Ishikawa (cell line): ENCODE measurements around the gene AHCYL2.

ENCODE experiments used
- CEBPB ChIP-seq: IDR thresholded peaks from 2 replicates; pipeline ENCODE4 v1.6.1; 2012
- CREB1 ChIP-seq: IDR thresholded peaks from 2 replicates; pipeline ENCODE4 v1.6.1; 2012; ENCODE audit warnings: low read depth
- EGR1 ChIP-seq: IDR thresholded peaks from 2 replicates; pipeline ENCODE4 v1.6.1; 2012
- EP300 ChIP-seq: IDR thresholded peaks from 2 replicates; pipeline ENCODE4 v1.6.1; 2012; ENCODE audit warnings: borderline replicate concordance
- FOXM1 ChIP-seq: IDR thresholded peaks from 2 replicates; pipeline ENCODE4 v1.6.1; 2012; ENCODE audit warnings: low read depth, borderline replicate concordance
- MAX ChIP-seq: IDR thresholded peaks from 2 replicates; pipeline ENCODE4 v1.6.1; 2012
- NFIC ChIP-seq: IDR thresholded peaks from 2 replicates; pipeline ENCODE4 v1.6.1; 2012
- RAD21 ChIP-seq: IDR thresholded peaks from 2 replicates; pipeline ENCODE4 v1.6.1; 2012; ENCODE audit warnings: low read depth
- REST ChIP-seq: IDR thresholded peaks from 2 replicates; pipeline ENCODE4 v1.6.1; 2012; ENCODE audit warnings: low read depth, mild to moderate bottlenecking
- TAF1 ChIP-seq: IDR thresholded peaks from 2 replicates; pipeline ENCODE4 v1.6.1; 2012; ENCODE audit warnings: low read depth, mild to moderate bottlenecking
- TCF12 ChIP-seq: IDR thresholded peaks from 2 replicates; pipeline ENCODE4 v1.6.1; 2012; ENCODE audit warnings: low read depth
- TEAD4 ChIP-seq: IDR thresholded peaks from 2 replicates; pipeline ENCODE4 v1.6.1; 2012
- YY1 ChIP-seq: IDR thresholded peaks from 2 replicates; pipeline ENCODE4 v1.6.1; 2012; ENCODE audit warnings: low read depth
- ZBTB7A ChIP-seq: IDR thresholded peaks from 2 replicates; pipeline ENCODE4 v1.6.1; 2012; ENCODE audit warnings: low read depth
- TF ChIP-seq, protein P1 (sequence below): IDR thresholded peaks from 2 replicates; pipeline ENCODE4 v1.6.1; 2012

The AHCYL2 gene

DNA sequence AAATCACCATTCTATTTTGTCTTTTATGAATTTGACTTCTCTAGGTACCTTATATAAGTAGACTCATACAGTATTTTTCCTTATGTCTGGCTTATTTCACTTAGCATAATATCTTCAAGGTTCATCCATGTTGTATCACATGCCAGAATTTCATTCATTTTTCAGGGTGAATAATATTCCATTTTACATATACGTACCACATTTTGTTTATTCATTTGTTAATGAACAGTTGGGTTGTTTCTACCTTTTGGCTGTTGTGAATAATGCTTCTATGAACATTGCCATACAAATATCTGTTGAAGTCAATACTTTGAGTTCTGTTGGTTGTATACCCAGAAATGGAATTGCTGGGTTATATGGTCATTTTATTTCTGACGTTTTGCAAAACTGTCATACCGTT is 20.7 kb downstream of the AHCYL2 start:
- no peak for TF ChIP-seq FOXM1
- TF ChIP-seq CREB1: no peak
- TF ChIP-seq EGR1: no peak
- no peak for TF ChIP-seq MAX
- TF ChIP-seq EP300: no peak
- no peak for TF ChIP-seq TEAD4
- no peak for TF ChIP-seq REST
- TF ChIP-seq RAD21: no peak
- no peak for TF ChIP-seq CEBPB
- TF ChIP-seq, protein P1, sequence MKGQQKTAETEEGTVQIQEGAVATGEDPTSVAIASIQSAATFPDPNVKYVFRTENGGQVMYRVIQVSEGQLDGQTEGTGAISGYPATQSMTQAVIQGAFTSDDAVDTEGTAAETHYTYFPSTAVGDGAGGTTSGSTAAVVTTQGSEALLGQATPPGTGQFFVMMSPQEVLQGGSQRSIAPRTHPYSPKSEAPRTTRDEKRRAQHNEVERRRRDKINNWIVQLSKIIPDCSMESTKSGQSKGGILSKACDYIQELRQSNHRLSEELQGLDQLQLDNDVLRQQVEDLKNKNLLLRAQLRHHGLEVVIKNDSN: no peak
- TF ChIP-seq TCF12: no peak
- TF ChIP-seq TAF1: no peak
- TF ChIP-seq YY1: no peak

- TF ChIP-seq CEBPB (no peak), REST (no peak), MAX (no peak), YY1 (no peak), RAD21 (no peak), EP300 (no peak), NFIC (no peak), TAF1 (no peak), CREB1 (no peak)
- TF ChIP-seq, protein P1: no peak
Measured at GRCh38 chr7:129247087-129247486, 22.3 kb downstream of the AHCYL2 start.

- no peak for TF ChIP-seq TAF1
- no peak for TF ChIP-seq EGR1
- TF ChIP-seq NFIC: no peak
- no peak for TF ChIP-seq MAX
- no peak for TF ChIP-seq TEAD4
- no peak for TF ChIP-seq EP300
- TF ChIP-seq YY1: no peak
- TF ChIP-seq REST: no peak
- no peak for TF ChIP-seq RAD21
- no peak for TF ChIP-seq ZBTB7A
- TF ChIP-seq, protein P1: no peak
- TF ChIP-seq CEBPB: no peak
- TF ChIP-seq CREB1: no peak
- TF ChIP-seq TCF12: no peak
- TF ChIP-seq FOXM1: no peak
Measured at GRCh38 chr7:129252128-129252527, 27.3 kb downstream of the AHCYL2 start.

DNA sequence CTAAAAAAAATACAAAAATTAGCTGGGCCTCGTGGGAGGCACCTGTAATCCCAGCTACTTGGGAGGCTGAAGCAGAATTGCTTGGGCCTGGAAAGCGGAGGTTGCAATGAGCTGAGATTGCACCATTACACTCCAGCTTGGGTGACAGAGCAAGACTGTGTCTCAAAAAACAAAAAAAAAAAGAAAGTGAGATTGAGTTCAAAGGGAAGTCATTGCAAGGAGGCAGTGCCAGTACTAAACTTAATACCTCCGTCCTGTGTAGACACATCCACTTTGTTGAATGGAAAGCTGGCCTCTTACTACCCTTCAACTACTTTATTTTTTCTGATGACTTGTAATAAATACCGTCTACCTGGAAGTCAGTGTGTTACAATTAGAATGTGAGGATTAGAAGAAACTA is 31.0 kb downstream of the AHCYL2 start:
- TF ChIP-seq NFIC: no peak
- TF ChIP-seq REST: no peak
- TF ChIP-seq TEAD4: no peak
- no peak for TF ChIP-seq TCF12
- no peak for TF ChIP-seq YY1
